ENCODE data around the gene CCK. TPM values are rescaled to one million over a fixed set of nuclear protein-coding genes. Genes with fewer than 3 reads are reported as not detected.

The CCK gene
- polyA plus RNA-seq, 3 donors: not detected

- H3K4me2 ChIP-seq (replicated peaks; ENCODE audit: extremely low read depth, low read length, poor library complexity, severe bottlenecking): no peak overlapping the region
- no peaks in the 10 kb centered on the region for H3K4me1 ChIP-seq (ENCODE audit: control insufficient read depth in 1 of 2, insufficient read depth in 2 of 2, low read length in 2 of 2)
- peaks cover 12 to 28% (median 20%) of the 10 kb centered on the region in 7 donors for H3K9me3 Mint-ChIP-seq
- intact Hi-C loops (cut with micrococcal nuclease): no loop called here
- no peaks in the 10 kb centered on the region for H3K4me1 Mint-ChIP-seq
- H3K9me3 ChIP-seq (replicated peaks in 1 of 2; ENCODE audit: control insufficient read depth in 1 of 2, insufficient read depth in 1 of 2, low read length in 2 of 2): peaks cover 10 to 15% of the 10 kb centered on the region in 2 donors
- DNase-seq: no peak
- TF ChIP-seq CTCF (IDR thresholded peaks at IDR 0.05): no peak
- no peak overlapping the region for H3K27ac Mint-ChIP-seq
- no peak overlapping the region for H3K4me3 ChIP-seq (replicated peaks in 1 of 3; ENCODE audit: low read depth in 2 of 3, low read length in 3 of 3)
- no peaks in the 10 kb centered on the region for H3K36me3 ChIP-seq (replicated peaks in 1 of 2; ENCODE audit: control insufficient read depth in 1 of 2, insufficient read depth in 2 of 2, low read length in 2 of 2)
- H4K20me1 ChIP-seq (ENCODE audit: insufficient read depth, low read length): no peaks in the 10 kb centered on the region
- peaks cover 2 to 11% (median 11%) of the 10 kb centered on the region in 3 donors for H3K27me3 Mint-ChIP-seq (ENCODE audit: low read depth in 3 of 3)
- H3K79me2 ChIP-seq (ENCODE audit: insufficient read depth, low read length): no peaks in the 10 kb centered on the region
- no peaks in the 10 kb centered on the region for H3K27me3 ChIP-seq (ENCODE audit: control insufficient read depth in 2 of 2, insufficient read depth in 2 of 2, low read length in 2 of 2)
- no peak overlapping the region for H2AFZ ChIP-seq (ENCODE audit: insufficient read depth, low read depth, low read length, poor library complexity, severe bottlenecking)
- no peak overlapping the region for H3K27ac ChIP-seq (ENCODE audit: low read depth in 1 of 2, low read length in 2 of 2)
- H3K4me3 Mint-ChIP-seq: no peak overlapping the region
- H3K9ac ChIP-seq (ENCODE audit: insufficient read depth, low read length, poor library complexity, severe bottlenecking): no peak overlapping the region
- no peaks in the 10 kb centered on the region for H3K36me3 Mint-ChIP-seq
These were observed 30.5 kb downstream of the CCK start for GRCh38 chr3:42235532-42235931.

- no peaks in the 10 kb centered on the region for H3K9me3 Mint-ChIP-seq
- H3K27me3 Mint-ChIP-seq (ENCODE audit: low read depth in 3 of 3): peaks cover 6 to 8% (median 7%) of the 10 kb centered on the region in 3 donors
- no peak overlapping the region for H3K4me3 ChIP-seq (replicated peaks in 1 of 3; ENCODE audit: low read depth in 2 of 3, low read length in 3 of 3)
- no peaks in the 10 kb centered on the region for H3K4me1 ChIP-seq (ENCODE audit: control insufficient read depth in 1 of 2, insufficient read depth in 2 of 2, low read length in 2 of 2)
- no peaks in the 10 kb centered on the region for H3K27me3 ChIP-seq (ENCODE audit: control insufficient read depth in 2 of 2, insufficient read depth in 2 of 2, low read length in 2 of 2)
- intact Hi-C loops (cut with micrococcal nuclease): no loop called here
- H3K4me2 ChIP-seq (replicated peaks; ENCODE audit: extremely low read depth, low read length, poor library complexity, severe bottlenecking): no peak overlapping the region
- peaks cover 0 to 5% of the 10 kb centered on the region in 2 donors for H3K36me3 Mint-ChIP-seq
- H3K9ac ChIP-seq (ENCODE audit: insufficient read depth, low read length, poor library complexity, severe bottlenecking): no peak overlapping the region
- 100% methylated on average over 2 of the region's 5 CpGs for WGBS (ENCODE audit: insufficient coverage)
- H3K4me1 Mint-ChIP-seq: no peaks in the 10 kb centered on the region
- H3K79me2 ChIP-seq (ENCODE audit: insufficient read depth, low read length): no peaks in the 10 kb centered on the region
- H4K20me1 ChIP-seq (ENCODE audit: insufficient read depth, low read length): no peaks in the 10 kb centered on the region
- DNase-seq: no peak
- H3K9me3 ChIP-seq (replicated peaks in 1 of 2; ENCODE audit: control insufficient read depth in 1 of 2, insufficient read depth in 1 of 2, low read length in 2 of 2): no peaks in the 10 kb centered on the region
- no peak overlapping the region for H3K27ac ChIP-seq (ENCODE audit: low read depth in 1 of 2, low read length in 2 of 2)
- H3K4me3 Mint-ChIP-seq: no peak overlapping the region
- no peak overlapping the region for H2AFZ ChIP-seq (ENCODE audit: insufficient read depth, low read depth, low read length, poor library complexity, severe bottlenecking)
- no peak for TF ChIP-seq CTCF (IDR thresholded peaks at IDR 0.05)
- peaks cover 0 to under 1% of the 10 kb centered on the region in 2 donors for H3K36me3 ChIP-seq (replicated peaks in 1 of 2; ENCODE audit: control insufficient read depth in 1 of 2, insufficient read depth in 2 of 2, low read length in 2 of 2)
- H3K27ac Mint-ChIP-seq: no peak overlapping the region
These were observed 35.1 kb downstream of the CCK start for GRCh38 chr3:42230860-42231259.
